ENCODE data around the gene ZDHHC14.

Gene ZDHHC14

GRCh38 chr6:157525918-157526425, 145.0 kb downstream of the ZDHHC14 start:
- no peak for TF ChIP-seq CTCF (IDR thresholded peaks at IDR 0.05; ENCODE audit: insufficient read depth, low read length, missing control alignments)
- ChIA-PET POLR2A (no interaction called here), CTCF (interaction anchor here (1.4 kb wide), 1 partner anchor 9 kb away, joined by 3 read pairs; no protein-coding TSS in a partner anchor)
- no peak overlapping the region for H3K4me3 ChIP-seq (ENCODE audit: low read depth, low read length)
- no peak for DNase-seq (ENCODE audit: low read depth, low spot score)

GRCh38 chr6:157527471-157527907, 146.5 kb downstream of the ZDHHC14 start:
- CTCF ChIA-PET: no interaction called here
- POLR2A ChIA-PET: no interaction called here
- TF ChIP-seq CTCF (IDR thresholded peaks at IDR 0.05; ENCODE audit: insufficient read depth, low read length, missing control alignments): no peak
- H3K4me3 ChIP-seq (ENCODE audit: low read depth, low read length): no peak overlapping the region
- DNase-seq (ENCODE audit: low read depth, low spot score): no peak

GRCh38 chr6:157528931-157529653, 148.1 kb downstream of the ZDHHC14 start:
- CTCF ChIA-PET: no interaction called here

GRCh38 chr6:157529654-157530039, 148.7 kb downstream of the ZDHHC14 start:
- no peak for DNase-seq (ENCODE audit: low read depth, low spot score)
- CTCF ChIA-PET: no interaction called here
- H3K4me3 ChIP-seq (ENCODE audit: low read depth, low read length): no peak overlapping the region
- POLR2A ChIA-PET: no interaction called here
- no peak for TF ChIP-seq CTCF (IDR thresholded peaks at IDR 0.05; ENCODE audit: insufficient read depth, low read length, missing control alignments)

More at GRCh38 chr6:157528931-157529653, 148.1 kb downstream of the ZDHHC14 start:
- TF ChIP-seq CTCF (IDR thresholded peaks at IDR 0.05; ENCODE audit: insufficient read depth, low read length, missing control alignments): no peak
- no peak overlapping the region for H3K4me3 ChIP-seq (ENCODE audit: low read depth, low read length)
- no peak for DNase-seq (ENCODE audit: low read depth, low spot score)
- POLR2A ChIA-PET: no interaction called here

GRCh38 chr6:157530126-157530525, 149.1 kb downstream of the ZDHHC14 start:
- ChIA-PET POLR2A (no interaction called here), CTCF (no interaction called here)
- no peak for DNase-seq (ENCODE audit: low read depth, low spot score)
- H3K4me3 ChIP-seq (ENCODE audit: low read depth, low read length): no peak overlapping the region
- no peak for TF ChIP-seq CTCF (IDR thresholded peaks at IDR 0.05; ENCODE audit: insufficient read depth, low read length, missing control alignments)

- no peak for TF ChIP-seq CTCF (IDR thresholded peaks at IDR 0.05; ENCODE audit: insufficient read depth, low read length, missing control alignments)
- H3K4me3 ChIP-seq (ENCODE audit: low read depth, low read length): no peak overlapping the region
- no peak for DNase-seq (ENCODE audit: low read depth, low spot score)
- ChIA-PET CTCF (no interaction called here), POLR2A (no interaction called here)
Observed at GRCh38 chr6:157530724-157531168, 149.8 kb downstream of the ZDHHC14 start.

Measured in AG04449 (cell line).